HEK293 (cell line): ENCODE results near the gene MTFMT.

Source experiments
- CTCF ChIA-PET: fragments of 350-600 bp; formaldehyde crosslinking; extraction: SDS; loops from one replicate; lab custom pipeline; 2021; ENCODE audit warnings: antibody characterized with exemption; lab: Yijun Ruan, JAX
- POLR2A ChIA-PET: fragments of 300-600 bp; formaldehyde crosslinking; extraction: SDS; loops from one replicate; lab custom pipeline; 2020; ENCODE audit warnings: antibody characterized with exemption, inconsistent platforms; lab: Yijun Ruan, JAX
- H3K27ac ChIP-seq: fragments of 200-500 bp; sonication (Bioruptor generic); 2 replicates; pipeline ENCODE4 v1.5.1; 2014; ENCODE audit warnings: low read depth, low read length, control low read depth, inconsistent platforms; ENCODE audit errors: extremely low read depth
- H3K36me3 ChIP-seq, 2 experiments: fragments of 200-500 bp in 1 of 2; sonication (Bioruptor generic) in 1 of 2; 1 replicate in 1 of 2; 2 replicates in 1 of 2; pipeline ENCODE4 v1.5.1; 2014 to 2017; ENCODE audit warnings: inconsistent platforms in 2 of 2, low read length in 2 of 2; ENCODE audit not compliant: control insufficient read depth in 2 of 2, insufficient read depth in 1 of 2
- H3K4me1 ChIP-seq: fragments of 200-500 bp; sonication (Bioruptor generic); 2 replicates; pipeline ENCODE4 v1.5.1; 2014; ENCODE audit warnings: mild to moderate bottlenecking, low read length, inconsistent platforms; ENCODE audit not compliant: control insufficient read depth, insufficient read depth
- H3K4me3 ChIP-seq: 2 replicates; pipeline ENCODE4 v1.5.1; 2011; ENCODE audit warnings: low read depth, mild to moderate bottlenecking, control low read depth, low read length, moderate library complexity
- H3K9me3 ChIP-seq: fragments of 200-500 bp; sonication (Bioruptor generic); 2 replicates; pipeline ENCODE4 v1.5.1; 2014; ENCODE audit warnings: low read depth, low read length, inconsistent platforms; ENCODE audit not compliant: control insufficient read depth, insufficient read depth
- HOXC10 ChIP-seq: sonication (generic); formaldehyde crosslinking; IDR thresholded peaks from 2 replicates; pipeline ENCODE4 v1.8.1; 2023; ENCODE audit warnings: mild to moderate bottlenecking, missing genetic modification reagents
- SALL2 ChIP-seq: fragments of 450-650 bp; formaldehyde crosslinking; IDR thresholded peaks from 2 replicates; pipeline ENCODE4 v1.5.0; 2017; ENCODE audit warnings: missing biosample characterization, mild to moderate bottlenecking, missing genetic modification characterization, borderline replicate concordance
- YY2 ChIP-seq: fragments of 450-650 bp; formaldehyde crosslinking; IDR thresholded peaks from 2 replicates; pipeline ENCODE4 v1.5.1; 2016; ENCODE audit warnings: missing biosample characterization, missing genetic modification characterization
- ZEB2 ChIP-seq: fragments of 450-650 bp; formaldehyde crosslinking; IDR thresholded peaks from 2 replicates; pipeline ENCODE4 v1.5.1; 2016; ENCODE audit warnings: missing biosample characterization, missing genetic modification characterization
- ZFHX2 ChIP-seq: fragments of 450-650 bp; formaldehyde crosslinking; conservative IDR thresholded peaks from 2 replicates; pipeline ENCODE4 v1.5.1; 2016; ENCODE audit warnings: missing biosample characterization, missing genetic modification characterization
- ZFP69B ChIP-seq: fragments of 450-650 bp; formaldehyde crosslinking; IDR thresholded peaks from 2 replicates; pipeline ENCODE4 v1.5.1; 2016; ENCODE audit warnings: missing biosample characterization, missing genetic modification characterization
- ZIC2 ChIP-seq: fragments of 450-650 bp; formaldehyde crosslinking; IDR thresholded peaks from 2 replicates; pipeline ENCODE4 v1.5.1; 2016; ENCODE audit warnings: missing biosample characterization, missing genetic modification characterization
- ZNF114 ChIP-seq: fragments of 450-650 bp; formaldehyde crosslinking; IDR thresholded peaks from 2 replicates; pipeline ENCODE4 v1.5.0; 2017; ENCODE audit warnings: missing biosample characterization, missing genetic modification characterization
- ZNF138 ChIP-seq: fragments of 450-650 bp; formaldehyde crosslinking; IDR thresholded peaks from 2 replicates; pipeline ENCODE4 v1.5.1; 2016; ENCODE audit warnings: missing biosample characterization, missing genetic modification characterization, borderline replicate concordance
- ZNF146 ChIP-seq: fragments of 450-650 bp; formaldehyde crosslinking; IDR thresholded peaks from 2 replicates; pipeline ENCODE4 v1.5.1; 2016; ENCODE audit warnings: missing biosample characterization, missing genetic modification characterization
- ZNF16 ChIP-seq: fragments of 450-650 bp; formaldehyde crosslinking; IDR thresholded peaks from 2 replicates; pipeline ENCODE4 v1.5.1; 2016; ENCODE audit warnings: low read depth, missing biosample characterization, missing genetic modification characterization
- ZNF175 ChIP-seq: fragments of 450-650 bp; formaldehyde crosslinking; IDR thresholded peaks from 2 replicates; pipeline ENCODE4 v1.5.1; 2016; ENCODE audit warnings: missing biosample characterization, missing genetic modification characterization
- ZNF341 ChIP-seq: fragments of 450-650 bp; formaldehyde crosslinking; IDR thresholded peaks from 2 replicates; pipeline ENCODE4; 2016; ENCODE audit warnings: low read depth, missing biosample characterization, missing genetic modification characterization
- ZNF473 ChIP-seq: fragments of 450-650 bp; formaldehyde crosslinking; IDR thresholded peaks from 2 replicates; pipeline ENCODE4 v1.5.1; 2017; ENCODE audit warnings: missing biosample characterization, missing genetic modification characterization
- ZNF555 ChIP-seq: fragments of 450-650 bp; formaldehyde crosslinking; conservative IDR thresholded peaks from 2 replicates; pipeline ENCODE4 v1.5.1; 2017; ENCODE audit warnings: missing biosample characterization, mild to moderate bottlenecking, missing genetic modification characterization, inconsistent platforms
- ZNF664 ChIP-seq: fragments of 450-650 bp; formaldehyde crosslinking; IDR thresholded peaks from 2 replicates; pipeline ENCODE4 v1.5.1; 2016; ENCODE audit warnings: missing biosample characterization, missing genetic modification characterization
- ZNF670 ChIP-seq: fragments of 450-650 bp; formaldehyde crosslinking; IDR thresholded peaks from 2 replicates; pipeline ENCODE4 v1.5.1; 2016; ENCODE audit warnings: missing biosample characterization, missing genetic modification characterization, low read depth
- ZNF701 ChIP-seq: fragments of 450-650 bp; formaldehyde crosslinking; IDR thresholded peaks from 2 replicates; pipeline ENCODE4 v1.5.1; 2016; ENCODE audit warnings: missing biosample characterization, missing genetic modification characterization
- ZNF707 ChIP-seq: fragments of 450-650 bp; formaldehyde crosslinking; IDR thresholded peaks from 2 replicates; pipeline ENCODE4 v1.5.1; 2016; ENCODE audit warnings: missing biosample characterization, missing genetic modification characterization
- ZNF776 ChIP-seq: fragments of 450-650 bp; formaldehyde crosslinking; IDR thresholded peaks from 2 replicates; pipeline ENCODE4 v1.5.0; 2017; ENCODE audit warnings: missing biosample characterization, missing genetic modification characterization, borderline replicate concordance
- ZNF777 ChIP-seq: fragments of 450-650 bp; formaldehyde crosslinking; IDR thresholded peaks from 2 replicates; pipeline ENCODE4 v1.5.1; 2017; ENCODE audit warnings: missing biosample characterization, missing genetic modification characterization, borderline replicate concordance
- ZXDB ChIP-seq: fragments of 450-650 bp; formaldehyde crosslinking; IDR thresholded peaks from 2 replicates; pipeline ENCODE4 v1.5.1; 2016; ENCODE audit warnings: missing biosample characterization, missing genetic modification characterization
- TF ChIP-seq, protein P1 (sequence below): fragments of 450-650 bp; formaldehyde crosslinking; IDR thresholded peaks from 2 replicates; pipeline ENCODE4 v1.5.1; 2016; ENCODE audit warnings: missing biosample characterization, missing genetic modification characterization
- TF ChIP-seq, protein P2 (sequence below): fragments of 450-650 bp; formaldehyde crosslinking; IDR thresholded peaks from 2 replicates; pipeline ENCODE4 v1.5.1; 2016; ENCODE audit warnings: missing biosample characterization, missing genetic modification characterization, borderline replicate concordance
- TF ChIP-seq, protein P3 (sequence below): fragments of 450-650 bp; formaldehyde crosslinking; IDR thresholded peaks from 2 replicates; pipeline ENCODE4 v1.5.1; 2016; ENCODE audit warnings: missing biosample characterization, missing genetic modification characterization
- TF ChIP-seq, protein P4 (sequence below): fragments of 450-650 bp; formaldehyde crosslinking; IDR thresholded peaks from 2 replicates; pipeline ENCODE4 v1.5.1; 2016; ENCODE audit warnings: missing biosample characterization, missing genetic modification characterization

Gene MTFMT

DNA sequence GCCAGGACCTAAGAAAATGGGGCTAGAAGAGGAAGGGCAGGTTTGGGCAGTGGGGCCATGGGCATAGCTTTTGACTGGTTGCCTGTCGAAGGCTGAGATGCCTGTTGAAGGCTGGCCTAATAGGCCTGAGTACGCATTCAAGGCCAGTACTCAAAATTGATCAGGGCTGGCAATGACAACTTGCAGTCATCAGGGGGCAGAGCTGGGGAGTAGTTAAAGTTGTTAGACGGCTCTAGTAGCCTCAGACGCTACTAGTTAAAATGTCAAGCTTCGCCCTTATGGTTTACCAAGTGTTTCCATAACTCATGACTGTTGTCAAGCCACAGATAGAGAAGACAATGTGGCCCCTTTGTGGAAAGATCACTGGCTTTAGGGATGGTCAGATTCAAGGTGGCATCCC lies 68.4 kb downstream of the MTFMT start:
- Histone ChIP-seq H3K36me3 (peaks cover 16 to 68% of the 10 kb centered on the region in 2 experiments; a peak in 2 of 3 replicates), H3K4me1 (no peaks in the 10 kb centered on the region), H3K27ac (no peak overlapping the region), H3K9me3 (no peaks in the 10 kb centered on the region), H3K4me3 (no peak overlapping the region)
- POLR2A ChIA-PET = no interaction called here
- TF ChIP-seq ZNF473 (tag by site-specific recombination) (no peak), ZNF664 (tag by site-specific recombination) (no peak), ZFHX2 (tag by site-specific recombination) (no peak), ZNF175 (tag by site-specific recombination) (no peak), HOXC10 (CRISPR knock-in tag) (no peak), ZNF707 (tag by site-specific recombination) (no peak), ZNF776 (tag by site-specific recombination) (no peak), ZNF146 (tag by site-specific recombination) (no peak), ZNF341 (tag by site-specific recombination) (no peak), ZNF114 (tag by site-specific recombination) (no peak), ZNF777 (tag by site-specific recombination) (no peak)
- CTCF ChIA-PET = no interaction called here

DNA sequence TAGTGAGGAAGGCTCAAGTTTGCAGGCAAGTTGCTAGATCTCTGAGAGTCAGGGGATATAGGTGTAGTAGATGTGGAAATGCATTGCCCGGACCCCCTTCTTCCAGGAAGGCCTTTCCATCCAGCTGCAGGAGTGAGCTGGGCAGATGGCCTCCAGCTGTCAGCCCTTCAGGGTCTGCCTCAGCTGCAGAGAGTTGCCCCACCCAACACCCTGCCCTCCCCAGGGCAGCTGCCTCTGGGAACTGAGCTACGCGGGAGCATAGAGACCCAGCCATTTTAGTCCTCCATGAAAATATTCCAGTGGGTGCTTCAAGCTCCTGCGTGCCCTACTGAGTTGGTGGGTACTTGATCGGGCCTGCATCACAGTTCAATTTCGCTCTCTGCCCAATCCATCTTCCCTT lies 69.3 kb downstream of the MTFMT start:
- Histone ChIP-seq H3K36me3 (peaks cover 16 to 69% of the 10 kb centered on the region in 2 experiments; a peak in 2 of 3 replicates), H3K27ac (no peak overlapping the region), H3K4me1 (no peaks in the 10 kb centered on the region), H3K4me3 (no peak overlapping the region)
- CTCF ChIA-PET = no interaction called here
- TF ChIP-seq, protein P1, sequence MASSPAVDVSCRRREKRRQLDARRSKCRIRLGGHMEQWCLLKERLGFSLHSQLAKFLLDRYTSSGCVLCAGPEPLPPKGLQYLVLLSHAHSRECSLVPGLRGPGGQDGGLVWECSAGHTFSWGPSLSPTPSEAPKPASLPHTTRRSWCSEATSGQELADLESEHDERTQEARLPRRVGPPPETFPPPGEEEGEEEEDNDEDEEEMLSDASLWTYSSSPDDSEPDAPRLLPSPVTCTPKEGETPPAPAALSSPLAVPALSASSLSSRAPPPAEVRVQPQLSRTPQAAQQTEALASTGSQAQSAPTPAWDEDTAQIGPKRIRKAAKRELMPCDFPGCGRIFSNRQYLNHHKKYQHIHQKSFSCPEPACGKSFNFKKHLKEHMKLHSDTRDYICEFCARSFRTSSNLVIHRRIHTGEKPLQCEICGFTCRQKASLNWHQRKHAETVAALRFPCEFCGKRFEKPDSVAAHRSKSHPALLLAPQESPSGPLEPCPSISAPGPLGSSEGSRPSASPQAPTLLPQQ (tag by site-specific recombination) = no peak
- TF ChIP-seq ZNF555 (tag by site-specific recombination) (no peak), ZNF670 (no peak), ZNF146 (tag by site-specific recombination) (no peak), ZNF138 (tag by site-specific recombination) (no peak), SALL2 (tag by site-specific recombination) (no peak), YY2 (tag by site-specific recombination) (no peak), ZNF16 (no peak), ZXDB (no peak), ZNF701 (tag by site-specific recombination) (no peak), ZEB2 (tag by site-specific recombination) (no peak), ZIC2 (tag by site-specific recombination) (no peak), ZFP69B (tag by site-specific recombination) (no peak)
- TF ChIP-seq, protein P2, sequence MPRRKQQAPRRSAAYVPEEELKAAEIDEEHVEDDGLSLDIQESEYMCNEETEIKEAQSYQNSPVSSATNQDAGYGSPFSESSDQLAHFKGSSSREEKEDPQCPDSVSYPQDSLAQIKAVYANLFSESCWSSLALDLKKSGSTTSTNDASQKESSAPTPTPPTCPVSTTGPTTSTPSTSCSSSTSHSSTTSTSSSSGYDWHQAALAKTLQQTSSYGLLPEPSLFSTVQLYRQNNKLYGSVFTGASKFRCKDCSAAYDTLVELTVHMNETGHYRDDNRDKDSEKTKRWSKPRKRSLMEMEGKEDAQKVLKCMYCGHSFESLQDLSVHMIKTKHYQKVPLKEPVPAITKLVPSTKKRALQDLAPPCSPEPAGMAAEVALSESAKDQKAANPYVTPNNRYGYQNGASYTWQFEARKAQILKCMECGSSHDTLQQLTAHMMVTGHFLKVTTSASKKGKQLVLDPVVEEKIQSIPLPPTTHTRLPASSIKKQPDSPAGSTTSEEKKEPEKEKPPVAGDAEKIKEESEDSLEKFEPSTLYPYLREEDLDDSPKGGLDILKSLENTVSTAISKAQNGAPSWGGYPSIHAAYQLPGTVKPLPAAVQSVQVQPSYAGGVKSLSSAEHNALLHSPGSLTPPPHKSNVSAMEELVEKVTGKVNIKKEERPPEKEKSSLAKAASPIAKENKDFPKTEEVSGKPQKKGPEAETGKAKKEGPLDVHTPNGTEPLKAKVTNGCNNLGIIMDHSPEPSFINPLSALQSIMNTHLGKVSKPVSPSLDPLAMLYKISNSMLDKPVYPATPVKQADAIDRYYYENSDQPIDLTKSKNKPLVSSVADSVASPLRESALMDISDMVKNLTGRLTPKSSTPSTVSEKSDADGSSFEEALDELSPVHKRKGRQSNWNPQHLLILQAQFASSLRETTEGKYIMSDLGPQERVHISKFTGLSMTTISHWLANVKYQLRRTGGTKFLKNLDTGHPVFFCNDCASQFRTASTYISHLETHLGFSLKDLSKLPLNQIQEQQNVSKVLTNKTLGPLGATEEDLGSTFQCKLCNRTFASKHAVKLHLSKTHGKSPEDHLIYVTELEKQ (tag by site-specific recombination) = no peak
- TF ChIP-seq, protein P3, sequence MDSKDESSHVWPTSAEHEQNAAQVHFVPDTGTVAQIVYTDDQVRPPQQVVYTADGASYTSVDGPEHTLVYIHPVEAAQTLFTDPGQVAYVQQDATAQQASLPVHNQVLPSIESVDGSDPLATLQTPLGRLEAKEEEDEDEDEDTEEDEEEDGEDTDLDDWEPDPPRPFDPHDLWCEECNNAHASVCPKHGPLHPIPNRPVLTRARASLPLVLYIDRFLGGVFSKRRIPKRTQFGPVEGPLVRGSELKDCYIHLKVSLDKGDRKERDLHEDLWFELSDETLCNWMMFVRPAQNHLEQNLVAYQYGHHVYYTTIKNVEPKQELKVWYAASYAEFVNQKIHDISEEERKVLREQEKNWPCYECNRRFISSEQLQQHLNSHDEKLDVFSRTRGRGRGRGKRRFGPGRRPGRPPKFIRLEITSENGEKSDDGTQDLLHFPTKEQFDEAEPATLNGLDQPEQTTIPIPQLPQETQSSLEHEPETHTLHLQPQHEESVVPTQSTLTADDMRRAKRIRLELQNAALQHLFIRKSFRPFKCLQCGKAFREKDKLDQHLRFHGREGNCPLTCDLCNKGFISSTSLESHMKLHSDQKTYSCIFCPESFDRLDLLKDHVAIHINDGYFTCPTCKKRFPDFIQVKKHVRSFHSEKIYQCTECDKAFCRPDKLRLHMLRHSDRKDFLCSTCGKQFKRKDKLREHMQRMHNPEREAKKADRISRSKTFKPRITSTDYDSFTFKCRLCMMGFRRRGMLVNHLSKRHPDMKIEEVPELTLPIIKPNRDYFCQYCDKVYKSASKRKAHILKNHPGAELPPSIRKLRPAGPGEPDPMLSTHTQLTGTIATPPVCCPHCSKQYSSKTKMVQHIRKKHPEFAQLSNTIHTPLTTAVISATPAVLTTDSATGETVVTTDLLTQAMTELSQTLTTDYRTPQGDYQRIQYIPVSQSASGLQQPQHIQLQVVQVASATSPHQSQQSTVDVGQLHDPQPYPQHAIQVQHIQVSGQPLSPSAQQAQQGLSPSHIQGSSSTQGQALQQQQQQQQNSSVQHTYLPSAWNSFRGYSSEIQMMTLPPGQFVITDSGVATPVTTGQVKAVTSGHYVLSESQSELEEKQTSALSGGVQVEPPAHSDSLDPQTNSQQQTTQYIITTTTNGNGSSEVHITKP (tag by site-specific recombination) = no peak
- TF ChIP-seq, protein P4, sequence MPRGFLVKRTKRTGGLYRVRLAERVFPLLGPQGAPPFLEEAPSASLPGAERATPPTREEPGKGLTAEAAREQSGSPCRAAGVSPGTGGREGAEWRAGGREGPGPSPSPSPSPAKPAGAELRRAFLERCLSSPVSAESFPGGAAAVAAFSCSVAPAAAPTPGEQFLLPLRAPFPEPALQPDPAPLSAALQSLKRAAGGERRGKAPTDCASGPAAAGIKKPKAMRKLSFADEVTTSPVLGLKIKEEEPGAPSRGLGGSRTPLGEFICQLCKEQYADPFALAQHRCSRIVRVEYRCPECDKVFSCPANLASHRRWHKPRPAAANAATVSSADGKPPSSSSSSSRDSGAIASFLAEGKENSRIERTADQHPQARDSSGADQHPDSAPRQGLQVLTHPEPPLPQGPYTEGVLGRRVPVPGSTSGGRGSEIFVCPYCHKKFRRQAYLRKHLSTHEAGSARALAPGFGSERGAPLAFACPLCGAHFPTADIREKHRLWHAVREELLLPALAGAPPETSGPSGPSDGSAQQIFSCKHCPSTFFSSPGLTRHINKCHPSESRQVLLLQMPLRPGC = no peak
- TF ChIP-seq, all 188 proteins: peak for 0
- H3K9me3 ChIP-seq = no peaks in the 10 kb centered on the region
- POLR2A ChIA-PET = no interaction called here
